ENCODE data around the gene RASA4.
"Not testable (repeated sequence)": the region's sequence is repeated elsewhere in the genome, so short reads cannot be mapped to it uniquely, and the experiment has no call there.

GRCh38 chr7:102542083-102542482, 74.5 kb downstream of the RASA4 start:
- TF ChIP-seq CTCF (IDR thresholded peaks at IDR 0.05; ENCODE audit: insufficient read depth, low read length); POLR2AphosphoS5 (IDR thresholded peaks at IDR 0.05; ENCODE audit: low read depth); REST (IDR thresholded peaks at IDR 0.05; ENCODE audit: insufficient replicate concordance, low read depth); SPI1 (IDR thresholded peaks at IDR 0.05; ENCODE audit: borderline replicate concordance, low read depth): not testable (repeated sequence)
